HG02938 (cell line): ENCODE measurements around the gene C12orf76.
"Not testable (repeated sequence)": the region's sequence is repeated elsewhere in the genome, so short reads cannot be mapped to it uniquely, and the experiment has no call there.

Source experiments
- ATAC-seq: cut with Tn5 transposase; IDR thresholded peaks from one replicate; pipeline ENCODE4 v1.9.1; 2021; ENCODE audit warnings: mild to moderate bottlenecking, moderate library complexity; ENCODE audit not compliant: unreplicated experiment

Gene C12orf76

GRCh38 chr12:110065540-110065939, 17.2 kb upstream of the C12orf76 start:
- no peak for ATAC-seq

- ATAC-seq, result no peak
These were observed 13.9 kb upstream of the C12orf76 start for GRCh38 chr12:110062241-110062640.

- no peak for ATAC-seq
These were observed 11.3 kb upstream of the C12orf76 start for GRCh38 chr12:110059651-110060000.

GRCh38 chr12:110058875-110059615, 10.7 kb upstream of the C12orf76 start:
- no peak for ATAC-seq

- ATAC-seq, result not testable (repeated sequence)
These were observed 8.3 kb upstream of the C12orf76 start for GRCh38 chr12:110056643-110057042.

- not testable (repeated sequence) for ATAC-seq
These were observed 7.3 kb upstream of the C12orf76 start for GRCh38 chr12:110055375-110056352.

- no peak for ATAC-seq
These were observed 2.6 kb upstream of the C12orf76 start for GRCh38 chr12:110050927-110051326.

- not testable (repeated sequence) for ATAC-seq
These were observed 1.3 kb upstream of the C12orf76 start for GRCh38 chr12:110049666-110050065.

- not testable (repeated sequence) for ATAC-seq
These were observed 712 bp upstream of the C12orf76 start for GRCh38 chr12:110049034-110049433.

- ATAC-seq, result no peak
These were observed 903 bp downstream of the C12orf76 start for GRCh38 chr12:110047297-110047940.

GRCh38 chr12:110046451-110047187, 1.7 kb downstream of the C12orf76 start:
- ATAC-seq, result no peak

GRCh38 chr12:110042264-110042663, 6.1 kb downstream of the C12orf76 start:
- no peak for ATAC-seq

GRCh38 chr12:110039085-110039807, 9.1 kb downstream of the C12orf76 start:
- no peak for ATAC-seq

GRCh38 chr12:110038741-110039084, 9.6 kb downstream of the C12orf76 start:
- ATAC-seq, result no peak

- no peak for ATAC-seq
These were observed 11.0 kb downstream of the C12orf76 start for GRCh38 chr12:110037315-110037714.

GRCh38 chr12:110035534-110036104, 12.7 kb downstream of the C12orf76 start:
- ATAC-seq, result no peak

- no peak for ATAC-seq
These were observed 14.4 kb downstream of the C12orf76 start for GRCh38 chr12:110033888-110034287.

GRCh38 chr12:110029290-110029815, 19.0 kb downstream of the C12orf76 start:
- ATAC-seq, result no peak

- ATAC-seq, result no peak
These were observed 20.0 kb downstream of the C12orf76 start for GRCh38 chr12:110028323-110028722.

GRCh38 chr12:110024051-110024450, 24.3 kb downstream of the C12orf76 start:
- ATAC-seq, result no peak
